IMR-90 (cell line): Measurements from ENCODE around the gene TEAD4.

Source experiments
- CTCF ChIP-seq: conservative IDR thresholded peaks from 2 replicates; pipeline ENCODE4 v1.5.1; 2012; ENCODE audit warnings: mild to moderate bottlenecking, low read depth, low read length, improper control_type of control experiment
- RAD21 ChIP-seq: IDR thresholded peaks from 2 replicates; pipeline ENCODE4 v1.6.1; 2012; ENCODE audit warnings: low read length, improper control_type of control experiment

GRCh38 chr12:3012786-3013185, 53.6 kb downstream of the TEAD4 start:
- TF ChIP-seq CTCF: no peak
- TF ChIP-seq RAD21: no peak
